ENCODE results near the gene KCNK1.

The KCNK1 gene

GRCh38 chr1:233613252-233614172, at the start of gene KCNK1:
Gene KCNK1, plus strand, starts transcription at chr1:233614106. Its CDS starts 66 bp downstream, at chr1:233614172.
- peak; percentile 89 for DNase-seq (ENCODE audit: low spot score)

- DNase-seq (ENCODE audit: low spot score) = no peak
These were observed 48.6 kb upstream of the KCNK1 start for GRCh38 chr1:233565313-233565712.

- DNase-seq (ENCODE audit: low spot score) = peak; percentile 98
These were observed 47.0 kb upstream of the KCNK1 start for GRCh38 chr1:233566886-233567285.

- DNase-seq (ENCODE audit: low spot score) = peak; percentile 51
These were observed 44.3 kb upstream of the KCNK1 start for GRCh38 chr1:233569636-233570035.

GRCh38 chr1:233570216-233570615, 43.7 kb upstream of the KCNK1 start:
- peak; percentile 36 for DNase-seq (ENCODE audit: low spot score)

- DNase-seq (ENCODE audit: low spot score) = no peak
These were observed 43.2 kb upstream of the KCNK1 start for GRCh38 chr1:233570706-233571105.

- DNase-seq (ENCODE audit: low spot score) = no peak
These were observed 41.0 kb upstream of the KCNK1 start for GRCh38 chr1:233572896-233573295.

- DNase-seq (ENCODE audit: low spot score) = no peak
These were observed 38.5 kb upstream of the KCNK1 start for GRCh38 chr1:233575450-233575849.

- DNase-seq (ENCODE audit: low spot score) = no peak
These were observed 31.5 kb upstream of the KCNK1 start for GRCh38 chr1:233582439-233582838.

- DNase-seq (ENCODE audit: low spot score) = no peak
These were observed 29.5 kb upstream of the KCNK1 start for GRCh38 chr1:233584376-233584775.

GRCh38 chr1:233584931-233585330, 29.0 kb upstream of the KCNK1 start:
- DNase-seq (ENCODE audit: low spot score) = no peak

GRCh38 chr1:233586301-233586700, 27.6 kb upstream of the KCNK1 start:
- DNase-seq (ENCODE audit: low spot score) = no peak

- DNase-seq (ENCODE audit: low spot score) = peak; percentile 68
These were observed 26.7 kb upstream of the KCNK1 start for GRCh38 chr1:233587196-233587595.

- peak; percentile 74 for DNase-seq (ENCODE audit: low spot score)
These were observed 25.7 kb upstream of the KCNK1 start for GRCh38 chr1:233587958-233588799.

- DNase-seq (ENCODE audit: low spot score) = no peak
These were observed 16.4 kb upstream of the KCNK1 start for GRCh38 chr1:233597489-233597901.

- no peak for DNase-seq (ENCODE audit: low spot score)
These were observed 14.9 kb upstream of the KCNK1 start for GRCh38 chr1:233598891-233599541.

GRCh38 chr1:233599542-233600073, 14.3 kb upstream of the KCNK1 start:
- no peak for DNase-seq (ENCODE audit: low spot score)

GRCh38 chr1:233600488-233600887, 13.4 kb upstream of the KCNK1 start:
- DNase-seq (ENCODE audit: low spot score) = no peak

GRCh38 chr1:233603478-233603877, 10.4 kb upstream of the KCNK1 start:
- DNase-seq (ENCODE audit: low spot score) = no peak

GRCh38 chr1:233605205-233605604, 8.7 kb upstream of the KCNK1 start:
- no peak for DNase-seq (ENCODE audit: low spot score)

- no peak for DNase-seq (ENCODE audit: low spot score)
These were observed 7.1 kb upstream of the KCNK1 start for GRCh38 chr1:233606813-233607212.

All from cerebellar cortex (tissue), 1 donor.